Prostate gland (tissue), 2 donors: Measurements from ENCODE around the gene OR1K1.

Source experiments
- POLR2AphosphoS5 ChIP-seq: sonication (generic); formaldehyde crosslinking; IDR thresholded peaks from one replicate; pipeline ENCODE4 v1.6.1; 2017; ENCODE audit warnings: antibody characterized with exemption
- TF ChIP-seq, protein P1 (sequence below), 4 experiments: fragments of 200-600 bp in 2 of 4; fragments of 450-650 bp in 2 of 4; sonication (generic) in 2 of 4; IDR thresholded peaks; 1 replicate in 3 of 4; 2 replicates in 1 of 4; pipeline ENCODE4 v1.5.1; 2016 to 2019; ENCODE audit warnings: antibody characterized with exemption in 4 of 4, mild to moderate bottlenecking in 2 of 4, moderate library complexity in 2 of 4

DNA sequence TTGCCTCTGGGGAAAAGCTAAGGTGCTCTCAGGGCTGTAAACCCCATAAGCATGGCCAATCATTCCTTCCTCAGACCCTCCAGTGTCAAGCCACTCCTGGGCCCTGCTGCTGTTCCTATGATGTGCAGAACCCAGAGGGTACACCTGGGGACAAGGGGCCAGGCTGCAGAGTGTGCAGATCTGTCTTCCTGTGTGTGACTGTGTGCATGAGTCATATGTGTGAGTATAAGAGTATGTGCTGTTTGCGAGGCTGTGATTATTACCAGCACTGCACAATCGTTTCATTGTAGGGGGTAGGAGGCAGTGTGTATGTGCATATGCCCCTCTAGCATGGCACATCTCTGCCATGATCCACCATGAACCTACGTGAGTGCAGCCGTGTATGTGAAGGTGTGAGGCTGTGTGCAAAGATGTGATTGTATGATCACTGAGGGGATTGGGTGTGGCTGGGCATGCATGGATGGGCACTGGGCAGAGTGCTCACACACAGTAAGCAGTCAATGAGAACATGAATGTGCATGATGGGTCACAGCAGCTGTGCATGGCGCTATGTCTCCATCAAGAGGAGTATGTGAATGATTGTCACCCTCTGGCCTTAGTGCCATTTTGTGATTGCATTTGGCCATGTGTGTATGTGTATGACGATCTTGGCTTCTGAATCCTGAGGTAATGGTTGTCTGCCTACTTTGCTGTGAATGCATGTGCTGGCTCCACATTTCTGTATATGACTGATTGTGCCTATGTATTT, 2.4 kb upstream of the OR1K1 start:
- TF ChIP-seq, protein P1, sequence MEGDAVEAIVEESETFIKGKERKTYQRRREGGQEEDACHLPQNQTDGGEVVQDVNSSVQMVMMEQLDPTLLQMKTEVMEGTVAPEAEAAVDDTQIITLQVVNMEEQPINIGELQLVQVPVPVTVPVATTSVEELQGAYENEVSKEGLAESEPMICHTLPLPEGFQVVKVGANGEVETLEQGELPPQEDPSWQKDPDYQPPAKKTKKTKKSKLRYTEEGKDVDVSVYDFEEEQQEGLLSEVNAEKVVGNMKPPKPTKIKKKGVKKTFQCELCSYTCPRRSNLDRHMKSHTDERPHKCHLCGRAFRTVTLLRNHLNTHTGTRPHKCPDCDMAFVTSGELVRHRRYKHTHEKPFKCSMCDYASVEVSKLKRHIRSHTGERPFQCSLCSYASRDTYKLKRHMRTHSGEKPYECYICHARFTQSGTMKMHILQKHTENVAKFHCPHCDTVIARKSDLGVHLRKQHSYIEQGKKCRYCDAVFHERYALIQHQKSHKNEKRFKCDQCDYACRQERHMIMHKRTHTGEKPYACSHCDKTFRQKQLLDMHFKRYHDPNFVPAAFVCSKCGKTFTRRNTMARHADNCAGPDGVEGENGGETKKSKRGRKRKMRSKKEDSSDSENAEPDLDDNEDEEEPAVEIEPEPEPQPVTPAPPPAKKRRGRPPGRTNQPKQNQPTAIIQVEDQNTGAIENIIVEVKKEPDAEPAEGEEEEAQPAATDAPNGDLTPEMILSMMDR (IDR thresholded peaks at IDR 0.05): no peak
- no peak for TF ChIP-seq POLR2AphosphoS5
